ENCODE measurements around the gene YPEL2. TPM values are rescaled to one million over a fixed set of nuclear protein-coding genes. Genes with fewer than 3 reads are reported as not detected.

Gene YPEL2
- total RNA-seq, 1 experiment from 2014 or later = 4.7 TPM

GRCh38 chr17:59436900-59437299 lies 105.4 kb downstream of the YPEL2 start (continued):
- TF ChIP-seq ZBTB33 (IDR thresholded peaks at IDR 0.05; ENCODE audit: extremely low read depth, insufficient replicate concordance, low read length) (no peak), EGR1 (IDR thresholded peaks at IDR 0.05; ENCODE audit: low read depth) (no peak), EZH2phosphoT487 (IDR thresholded peaks at IDR 0.05; ENCODE audit: borderline replicate concordance) (no peak), CTCF (IDR thresholded peaks at IDR 0.05 in 2 of 3, conservative IDR thresholded peaks at IDR 0.05 in 1 of 3; ENCODE audit: borderline replicate concordance in 1 of 3, insufficient read depth in 1 of 3, low read depth in 2 of 3, low read length in 2 of 3) (no peak), ATF3 (IDR thresholded peaks at IDR 0.05) (no peak), SRF (IDR thresholded peaks at IDR 0.05; ENCODE audit: low read depth) (no peak), TCF7L2 (IDR thresholded peaks at IDR 0.05; ENCODE audit: borderline replicate concordance, extremely low read depth, insufficient read depth, insufficient read length) (no peak), YY1 (IDR thresholded peaks at IDR 0.05; ENCODE audit: extremely low read depth, insufficient replicate concordance, low read depth, low read length) (no peak)

DNA sequence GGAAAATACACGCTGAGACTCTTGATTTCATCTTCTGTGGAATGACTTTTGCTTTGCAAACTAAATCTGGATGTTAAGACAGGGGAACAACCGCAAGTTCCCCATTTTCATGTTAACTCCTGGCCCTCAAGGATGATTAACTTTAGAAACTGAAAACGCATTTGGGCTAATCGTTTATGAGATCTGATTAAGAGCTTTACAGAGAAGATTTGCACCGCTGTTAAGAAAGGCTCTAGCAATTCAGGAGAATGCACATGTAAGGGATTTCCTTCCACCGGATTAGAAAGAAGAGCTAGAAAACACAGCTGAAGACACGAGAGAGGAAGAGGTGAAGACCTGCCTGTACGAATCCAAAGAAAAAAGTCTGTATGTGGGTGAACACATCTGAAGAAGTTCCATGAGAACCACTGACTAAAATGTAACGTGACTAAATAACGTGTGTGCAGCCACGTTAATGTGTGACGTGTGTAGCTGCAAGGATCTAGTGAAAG lies 106.4 kb downstream of the YPEL2 start:
- ChIA-PET POLR2A (no interaction called here), CTCF (interaction anchor here (0.6 to 5.5 kb wide), 3 partner anchors 22 to 127 kb away, joined by 8 to 58 read pairs (median 22); no protein-coding TSS in a partner anchor)
- TF ChIP-seq SRF (IDR thresholded peaks at IDR 0.05; ENCODE audit: low read depth) (no peak), ELF1 (IDR thresholded peaks at IDR 0.05; ENCODE audit: borderline replicate concordance, low read depth) (no peak), CBX3 (IDR thresholded peaks at IDR 0.05; ENCODE audit: low read depth) (no peak), FOSL1 (IDR thresholded peaks at IDR 0.05; ENCODE audit: low read depth) (no peak), CTCF (IDR thresholded peaks at IDR 0.05 in 2 of 3, conservative IDR thresholded peaks at IDR 0.05 in 1 of 3; ENCODE audit: borderline replicate concordance in 1 of 3, insufficient read depth in 1 of 3, low read depth in 2 of 3, low read length in 2 of 3) (no peak), YY1 (IDR thresholded peaks at IDR 0.05; ENCODE audit: extremely low read depth, insufficient replicate concordance, low read depth, low read length) (no peak), ZBTB33 (IDR thresholded peaks at IDR 0.05; ENCODE audit: extremely low read depth, insufficient replicate concordance, low read length) (no peak), ZNF274 (IDR thresholded peaks at IDR 0.05; ENCODE audit: low read depth, low read length) (no peak), POLR2A (IDR thresholded peaks at IDR 0.05; ENCODE audit: borderline replicate concordance, extremely low read depth, insufficient read depth, insufficient read length) (no peak), EZH2 (IDR thresholded peaks at IDR 0.05) (no peak)

More for the DNA sequence above, 106.4 kb downstream of the YPEL2 start:
- DNase-seq (ENCODE audit: low read depth, low spot score) = no peak
- RAD21 ChIA-PET (ENCODE audit: low non-redundant PET in 1 of 2, low total read pairs in 2 of 2, uncharacterized antibody in 2 of 2, unreplicated experiment in 2 of 2) = interaction anchor here in 1 of 2 experiments (0.6 kb wide), 1 partner anchor 129 kb away, joined by 3 read pairs; no protein-coding TSS in a partner anchor
- H3K79me2 ChIP-seq (ENCODE audit: insufficient read depth, low read length) = no peaks in the 10 kb centered on the region
- no peaks in the 10 kb centered on the region for H3K36me3 ChIP-seq (ENCODE audit: control insufficient read depth in 1 of 2, insufficient read depth in 2 of 2, low read length in 2 of 2)
- H3K9me2 ChIP-seq (ENCODE audit: insufficient read depth) = no peaks in the 10 kb centered on the region
- H3K9me3 ChIP-seq (ENCODE audit: control insufficient read depth in 1 of 2, insufficient read depth in 1 of 2, low read depth in 1 of 2, low read length in 2 of 2) = no peaks in the 10 kb centered on the region
- H4K20me1 ChIP-seq (ENCODE audit: insufficient read depth) = no peaks in the 10 kb centered on the region
- H3K27me3 ChIP-seq (ENCODE audit: insufficient read depth, low read length) = peaks cover 6% of the 10 kb centered on the region
- H3K4me1 ChIP-seq (ENCODE audit: control insufficient read depth in 1 of 2, insufficient read depth in 2 of 2, low read length in 2 of 2) = peaks cover 5 to 9% of the 10 kb centered on the region in 2 experiments; a peak in 3 of 4 replicates
- no peak overlapping the region for H2AFZ ChIP-seq (ENCODE audit: low read depth, low read length, poor library complexity, severe bottlenecking)
- H3K9ac ChIP-seq (ENCODE audit: low read length) = no peak overlapping the region
- H3K27ac ChIP-seq (ENCODE audit: low read depth, low read length) = no peak overlapping the region
- no peak overlapping the region for H3K4me2 ChIP-seq (ENCODE audit: low read length)
- no TSS peak for BruUV-seq (replicated peaks)
- no peak overlapping the region for H3K4me3 ChIP-seq (replicated peaks in 1 of 2; ENCODE audit: low read depth in 1 of 2, low read length in 2 of 2)
- intact Hi-C loops (cut with micrococcal nuclease) = no loop called here
- ATAC-seq = no peak

Data from HCT116 (cell line).